HG02610 (cell line): ENCODE results near the gene HTR6.
"Not testable (repeated sequence)": the region's sequence is repeated elsewhere in the genome, so short reads cannot be mapped to it uniquely, and the experiment has no call there.

Source experiments
- ATAC-seq: cut with Tn5 transposase; IDR thresholded peaks from one replicate; pipeline ENCODE4 v1.9.1; 2021; ENCODE audit warnings: mild to moderate bottlenecking, moderate library complexity; ENCODE audit not compliant: unreplicated experiment

Gene HTR6

GRCh38 chr1:19637606-19638005 lies 27.1 kb upstream of the HTR6 start:
- ATAC-seq = no peak

GRCh38 chr1:19639228-19639627 lies 25.4 kb upstream of the HTR6 start:
- not testable (repeated sequence) for ATAC-seq

- ATAC-seq = no peak
Measured at GRCh38 chr1:19639999-19640362, 24.7 kb upstream of the HTR6 start.

GRCh38 chr1:19640363-19641316 lies 24.0 kb upstream of the HTR6 start:
- ATAC-seq = no peak

- ATAC-seq = no peak
Measured at GRCh38 chr1:19643121-19643520, 21.6 kb upstream of the HTR6 start.

GRCh38 chr1:19643602-19644394 lies 20.9 kb upstream of the HTR6 start, which contains the start of gene NBL1:
Gene NBL1 (plus strand): TSS chr1:19644311. CDS start chr1:19655031, 10,720 bp downstream.
- ATAC-seq = no peak

- no peak for ATAC-seq
Measured at GRCh38 chr1:19644395-19644680, 20.3 kb upstream of the HTR6 start.

GRCh38 chr1:19644681-19645410 lies 19.8 kb upstream of the HTR6 start:
- ATAC-seq = no peak

- no peak for ATAC-seq
Measured at GRCh38 chr1:19645411-19646251, 19.0 kb upstream of the HTR6 start.

- ATAC-seq = no peak
Measured at GRCh38 chr1:19646377-19647319, 18.0 kb upstream of the HTR6 start.

- no peak for ATAC-seq
Measured at GRCh38 chr1:19647643-19648042, 17.0 kb upstream of the HTR6 start.

GRCh38 chr1:19648239-19648638 lies 16.4 kb upstream of the HTR6 start:
- no peak for ATAC-seq

- no peak for ATAC-seq
Measured at GRCh38 chr1:19648689-19649088, 16.0 kb upstream of the HTR6 start.

GRCh38 chr1:19650416-19651140 lies 14.1 kb upstream of the HTR6 start:
- ATAC-seq = no peak

GRCh38 chr1:19651141-19651737 lies 13.4 kb upstream of the HTR6 start:
- ATAC-seq = no peak

- ATAC-seq = no peak
Measured at GRCh38 chr1:19654386-19654785, 10.3 kb upstream of the HTR6 start.

- no peak for ATAC-seq
Measured at GRCh38 chr1:19654886-19655717, 9.6 kb upstream of the HTR6 start.

- no peak for ATAC-seq
Measured at GRCh38 chr1:19655718-19656080, 9.0 kb upstream of the HTR6 start.
